GM21717 (cell line): ENCODE data around the gene TNRC6B.
"Not testable (repeated sequence)": the region's sequence is repeated elsewhere in the genome, so short reads cannot be mapped to it uniquely, and the experiment has no call there.

Experiments
- ATAC-seq: cut with Tn5 transposase; IDR thresholded peaks from one replicate; pipeline ENCODE4 v1.9.1; 2021; ENCODE audit warnings: mild to moderate bottlenecking, moderate library complexity; ENCODE audit not compliant: unreplicated experiment

TNRC6B gene

GRCh38 chr22:40346185-40347118, 168.7 kb downstream of the TNRC6B start, which contains the start of gene ADSL:
ADSL (plus strand) TSS chr22:40346500; CDS start chr22:40346559, 59 bp downstream.
- peak; percentile 75 for ATAC-seq

DNA sequence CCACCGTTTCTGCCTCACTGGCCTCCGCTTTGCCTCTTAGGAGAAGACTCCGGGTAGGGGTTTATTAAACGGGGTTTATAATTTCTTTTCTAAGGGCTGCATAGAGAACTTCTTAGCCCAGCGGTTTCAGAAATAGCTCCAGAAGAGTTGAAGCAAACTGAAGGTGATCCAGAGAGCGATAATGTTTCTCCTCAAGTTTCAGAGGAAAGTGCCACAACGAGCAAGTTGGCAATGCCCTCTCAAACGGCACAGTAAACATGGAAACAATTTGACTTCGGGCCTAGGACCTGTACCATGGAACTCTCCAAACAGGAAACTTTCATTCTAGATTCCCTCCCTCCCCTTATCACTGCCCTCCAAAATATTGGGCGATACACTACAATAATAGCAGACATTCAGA, 169.6 kb downstream of the TNRC6B start:
- ATAC-seq: no peak

GRCh38 chr22:40348025-40348658, 170.4 kb downstream of the TNRC6B start:
- no peak for ATAC-seq

- ATAC-seq: no peak
Measured at GRCh38 chr22:40352763-40353162, 175.0 kb downstream of the TNRC6B start.

GRCh38 chr22:40361100-40361499, 183.4 kb downstream of the TNRC6B start:
- no peak for ATAC-seq

- no peak for ATAC-seq
Measured at GRCh38 chr22:40363059-40363458, 185.3 kb downstream of the TNRC6B start.

DNA sequence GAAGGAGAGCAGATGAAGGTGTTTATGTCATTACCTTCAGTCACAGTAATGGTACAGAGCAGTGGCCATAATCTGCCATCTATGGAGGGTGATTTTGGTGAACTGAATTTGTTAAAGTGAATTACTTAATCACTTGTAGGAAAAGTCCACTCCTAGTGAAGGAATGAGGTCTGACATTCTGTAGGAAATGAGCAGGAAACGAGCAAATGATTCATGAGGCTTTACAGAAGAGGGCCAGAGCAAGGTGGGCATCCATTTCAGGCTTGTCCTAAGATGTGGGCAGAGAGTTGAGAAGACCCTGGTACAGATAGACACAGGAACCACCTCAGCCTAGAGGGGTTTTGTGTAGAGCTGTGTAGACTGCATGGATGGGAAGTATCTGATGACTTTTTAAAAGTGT, 186.7 kb downstream of the TNRC6B start:
- no peak for ATAC-seq

GRCh38 chr22:40366068-40366467, 188.3 kb downstream of the TNRC6B start:
- ATAC-seq: no peak

- no peak for ATAC-seq
Measured at GRCh38 chr22:40367342-40367741, 189.6 kb downstream of the TNRC6B start.

GRCh38 chr22:40368016-40368415, 190.3 kb downstream of the TNRC6B start:
- ATAC-seq: no peak

GRCh38 chr22:40368836-40369235, 191.1 kb downstream of the TNRC6B start:
- ATAC-seq: no peak

- ATAC-seq: no peak
Measured at GRCh38 chr22:40374567-40374966, 196.8 kb downstream of the TNRC6B start.

GRCh38 chr22:40376149-40376548, 198.4 kb downstream of the TNRC6B start:
- no peak for ATAC-seq

DNA sequence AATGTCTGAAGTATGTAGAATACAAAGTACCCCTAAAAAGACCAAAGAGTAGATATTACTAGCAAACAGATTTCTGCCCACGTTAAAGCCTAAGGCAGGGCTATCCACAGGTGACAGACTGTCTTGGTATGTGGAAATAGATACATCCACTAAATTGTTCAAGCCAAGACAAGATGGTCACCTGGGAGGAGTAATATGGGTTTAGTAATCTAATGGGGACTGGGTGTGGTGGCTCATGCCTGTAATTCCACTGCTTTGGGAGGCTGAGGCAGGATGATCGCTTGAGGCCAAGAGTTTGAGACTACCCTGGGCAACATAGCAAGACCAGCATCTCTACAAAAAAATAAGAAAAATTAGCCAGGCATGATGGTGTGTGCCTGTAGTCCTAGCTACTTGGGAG, 200.2 kb downstream of the TNRC6B start:
- ATAC-seq: no peak

- not testable (repeated sequence) for ATAC-seq
Measured at GRCh38 chr22:40378448-40378847, 200.7 kb downstream of the TNRC6B start.

DNA sequence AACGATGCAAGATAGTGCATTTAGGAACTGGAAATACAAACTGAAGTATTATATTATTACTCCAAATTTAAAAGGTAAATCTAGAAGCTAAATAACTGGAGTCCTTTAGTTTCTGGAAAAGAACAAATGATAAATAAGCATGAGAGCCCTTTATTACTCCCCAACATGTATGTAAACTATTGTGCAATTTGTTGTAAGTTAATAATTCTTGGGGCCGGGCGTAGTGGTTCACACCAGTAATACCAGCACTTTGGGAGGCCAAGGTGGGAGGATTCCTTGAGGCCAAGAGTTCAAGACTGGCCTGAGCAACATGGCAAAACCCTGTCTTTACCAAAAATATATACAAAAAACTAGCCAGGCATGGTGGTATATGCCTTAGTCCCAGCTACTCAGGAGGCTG, 203.7 kb downstream of the TNRC6B start:
- no peak for ATAC-seq

DNA sequence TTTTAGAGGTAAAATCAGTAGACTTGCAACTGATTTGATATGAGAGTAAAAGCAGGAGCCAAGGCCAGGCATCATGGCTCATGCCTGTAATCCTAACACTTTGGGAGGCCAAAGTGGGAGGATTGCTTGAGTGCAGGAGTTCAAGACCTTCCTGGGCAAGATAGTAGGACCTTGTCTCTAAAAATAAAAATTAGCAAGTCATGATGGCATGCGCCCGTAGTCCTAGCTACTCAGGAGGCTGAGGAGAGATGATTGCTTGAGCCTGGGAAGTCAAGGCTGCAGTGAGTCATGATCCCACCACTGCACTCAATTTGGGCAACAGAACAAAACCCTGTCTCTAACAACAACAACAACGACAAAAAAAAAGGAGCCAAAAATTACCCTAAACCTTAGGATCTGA, 206.2 kb downstream of the TNRC6B start:
- no peak for ATAC-seq

- peak; percentile 65 for ATAC-seq
Measured at GRCh38 chr22:40385036-40385782, 207.5 kb downstream of the TNRC6B start.
